Kidney capillary endothelial cell (primary cell): ENCODE results near the gene WDHD1.
"Not testable (repeated sequence)": the region's sequence is repeated elsewhere in the genome, so short reads cannot be mapped to it uniquely, and the experiment has no call there.

Source experiments
- DNase-seq: peaks from one replicate; pipeline ENCODE4 v3.0.0-alpha.2; 2018; ENCODE audit warnings: low spot score

WDHD1 gene

DNA sequence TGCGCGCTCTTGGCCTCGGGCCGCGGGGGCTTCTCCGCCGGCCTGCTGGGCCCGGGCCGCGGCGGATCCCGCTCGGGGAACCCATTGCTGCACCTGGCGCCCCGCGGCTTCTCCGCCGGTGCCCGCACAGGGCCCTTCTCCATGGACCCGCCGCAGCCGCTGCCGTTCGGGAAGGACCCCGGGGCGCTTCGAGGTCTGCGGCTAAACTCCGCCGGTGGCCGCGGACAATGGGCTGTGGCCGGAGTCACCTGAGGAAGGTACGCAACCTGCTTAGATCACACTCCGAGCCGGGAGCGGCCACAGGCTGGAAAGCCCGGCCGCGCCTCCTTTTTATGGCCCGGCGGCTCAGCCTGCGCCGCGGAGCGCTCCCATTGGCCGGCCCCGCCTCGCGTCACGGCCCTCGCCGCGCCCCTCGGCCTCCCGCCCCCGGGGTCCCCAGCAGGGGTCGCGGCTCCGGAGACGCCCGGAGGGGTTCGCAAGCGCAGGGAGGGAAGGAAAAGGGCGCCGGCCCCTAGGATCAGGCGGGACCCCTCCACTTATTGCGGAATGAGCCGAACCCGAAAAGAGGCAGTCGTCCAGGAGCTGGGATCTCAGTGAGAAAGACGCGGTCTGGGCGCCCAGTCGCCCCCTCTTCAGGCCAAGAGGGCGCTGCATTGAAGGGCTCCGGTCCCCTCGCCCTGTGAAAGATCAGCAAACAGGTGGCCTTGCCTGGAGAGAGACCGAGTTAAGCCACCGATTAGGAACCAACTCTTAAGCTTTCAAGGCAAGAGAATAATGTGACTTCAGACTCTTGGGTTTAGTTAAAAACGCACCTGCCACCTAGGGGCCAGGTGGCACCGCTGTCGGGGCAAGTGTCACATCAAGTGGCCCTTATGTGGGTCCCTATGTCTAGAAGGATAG is 124.1 kb downstream of the WDHD1 start, which contains the start of gene GCH1:
Gene GCH1, minus strand, starts transcription at position 306 of the 900 bp plus-strand sequence. Its CDS starts 163 bp downstream, at position 143.
- no peak for DNase-seq

GRCh38 chr14:54902143-54902520 is 124.8 kb downstream of the WDHD1 start:
- DNase-seq = peak; percentile 55

DNA sequence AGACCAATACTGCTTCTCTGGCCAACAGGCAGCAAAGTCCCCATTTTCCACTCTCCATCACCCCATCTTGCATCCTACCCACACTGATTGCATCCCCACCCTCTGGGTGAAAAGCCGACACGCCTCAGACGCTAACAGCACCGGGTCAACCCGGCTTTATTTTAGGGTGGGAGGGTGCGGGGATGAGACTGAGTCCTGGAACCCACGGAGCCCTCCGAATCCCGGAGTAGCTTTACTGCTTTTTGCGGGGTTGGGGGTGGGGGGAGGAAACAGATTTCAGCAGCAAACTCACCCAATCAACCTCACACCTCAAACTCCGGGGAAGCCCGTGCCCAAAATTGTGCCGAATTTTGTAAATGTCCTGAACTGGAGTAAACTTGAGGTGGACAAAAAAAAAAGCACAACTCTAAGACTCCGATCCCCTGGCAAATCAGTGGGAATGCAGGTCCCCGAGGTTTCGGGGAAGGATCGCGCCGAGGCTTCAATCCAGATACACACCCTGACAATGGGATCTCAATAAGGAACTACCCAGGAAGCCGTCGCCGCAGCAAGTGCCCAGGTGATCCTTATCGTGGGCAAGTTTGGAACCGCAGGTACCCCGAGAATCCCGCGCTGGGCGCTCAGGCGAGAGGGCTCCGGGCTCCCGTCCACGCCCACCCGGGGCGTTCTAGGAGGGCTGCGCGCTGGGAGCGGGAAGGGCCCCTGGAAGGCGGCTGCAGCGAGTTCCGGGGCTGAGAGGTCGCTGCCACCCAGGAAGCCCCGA is 125.3 kb downstream of the WDHD1 start:
- no peak for DNase-seq

DNA sequence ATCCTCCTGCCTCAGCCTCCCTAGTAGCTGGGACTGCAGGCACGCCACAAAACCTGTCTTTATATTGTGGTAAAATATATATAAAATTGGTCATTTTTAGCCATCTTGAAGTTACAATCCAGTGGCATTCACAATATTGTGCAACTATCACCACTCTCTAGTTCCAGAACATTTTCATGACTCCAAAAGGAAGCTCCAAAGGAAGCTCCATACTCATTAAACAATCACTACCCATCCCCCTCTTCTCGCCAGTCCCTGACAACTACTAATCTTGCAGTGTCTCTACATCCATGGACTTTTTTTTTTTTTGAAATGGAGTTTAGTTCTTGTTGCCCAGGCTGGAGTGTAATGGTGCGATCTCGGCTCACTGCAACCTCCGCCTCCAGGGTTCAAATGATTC is 127.3 kb downstream of the WDHD1 start:
- DNase-seq = no peak

DNA sequence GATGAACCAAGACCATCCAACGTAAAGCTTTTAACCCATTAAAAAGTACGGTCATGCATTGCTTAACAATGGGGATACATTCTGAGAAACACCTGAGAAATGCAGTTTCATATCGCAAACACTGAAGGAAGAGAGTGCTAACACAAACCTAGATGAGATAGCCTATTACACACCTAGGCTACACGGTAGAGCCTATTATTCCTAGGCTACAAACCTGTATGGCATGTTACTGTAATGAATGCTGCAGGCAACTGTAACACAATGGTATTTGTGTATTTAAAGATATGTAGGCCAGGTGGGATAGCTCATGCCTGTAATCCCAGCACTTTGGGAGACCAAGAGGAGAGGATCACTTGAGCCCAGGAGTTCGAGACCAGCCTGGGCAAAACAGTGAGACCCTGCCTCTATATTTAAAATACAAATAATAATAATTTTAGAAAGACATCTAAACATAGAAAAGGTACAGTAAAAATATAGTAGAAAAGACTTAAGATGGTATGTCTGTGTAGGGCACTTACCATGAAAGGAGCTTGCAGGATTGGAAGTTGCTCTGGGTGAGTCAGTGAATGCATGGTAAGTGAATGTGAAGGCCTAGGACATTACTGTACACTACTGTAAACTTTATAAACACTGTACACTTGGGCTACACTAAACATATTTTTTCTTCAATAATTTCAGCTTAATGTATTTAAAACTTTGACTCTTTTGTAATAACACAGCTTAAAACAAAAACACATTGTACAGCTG is 128.9 kb downstream of the WDHD1 start:
- not testable (repeated sequence) for DNase-seq

GRCh38 chr14:54895683-54896082 is 131.2 kb downstream of the WDHD1 start:
- no peak for DNase-seq

GRCh38 chr14:54894995-54895394 is 131.9 kb downstream of the WDHD1 start:
- DNase-seq = no peak

- DNase-seq = peak; percentile 57
These were observed 133.6 kb downstream of the WDHD1 start for GRCh38 chr14:54893151-54893760.

GRCh38 chr14:54891471-54892245 is 135.2 kb downstream of the WDHD1 start:
- DNase-seq = no peak

DNA sequence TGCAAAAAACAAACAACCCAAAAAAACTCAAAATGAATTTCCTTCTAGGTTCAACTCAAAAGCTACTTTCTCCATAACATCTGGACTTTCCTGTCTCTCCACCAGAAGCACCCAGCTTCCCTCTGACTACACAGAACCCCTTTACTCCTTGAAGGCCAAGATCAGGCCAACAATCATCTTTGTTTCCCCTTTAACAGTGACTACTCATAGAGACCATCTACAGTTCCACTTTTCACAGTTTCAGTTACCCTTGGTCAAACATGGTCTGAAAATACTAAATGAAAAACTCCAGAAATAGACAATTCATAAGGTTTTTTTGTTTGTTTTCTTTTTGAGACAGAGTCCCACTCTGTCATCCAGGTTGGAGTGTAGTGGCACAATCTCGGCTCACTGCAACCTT is 136.1 kb downstream of the WDHD1 start:
- no peak for DNase-seq

DNA sequence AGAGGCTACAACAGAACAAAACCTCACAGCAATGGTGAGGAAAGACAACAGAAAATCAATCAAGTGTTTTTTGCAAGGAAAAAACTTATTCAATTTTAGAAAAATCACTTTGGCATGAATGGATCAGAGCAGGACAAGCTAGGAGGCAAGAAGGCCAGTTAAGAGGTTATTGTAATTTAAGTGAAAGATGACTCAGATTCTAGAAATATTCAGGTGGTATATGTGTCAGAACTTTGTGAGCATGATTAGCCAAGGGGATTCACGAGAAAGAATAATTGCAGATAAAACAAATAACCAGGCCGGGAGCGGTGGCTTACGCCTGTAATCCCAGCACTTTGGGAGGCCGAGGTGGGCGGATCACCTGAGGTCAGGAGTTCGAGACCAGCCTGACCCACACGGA is 137.0 kb downstream of the WDHD1 start:
- DNase-seq = no peak
